T-cell (primary cell): ENCODE results near the gene MTERF1. TPM values are rescaled to one million over a fixed set of nuclear protein-coding genes. Genes with fewer than 3 reads are reported as not detected.
"Not testable (repeated sequence)": the region's sequence is repeated elsewhere in the genome, so short reads cannot be mapped to it uniquely, and the experiment has no call there.

Source experiments
- ATAC-seq, 4 experiments: fragments of 200-7000 bp in 3 of 4; fragments of 150-1000 bp in 1 of 4; cut with Tn5 transposase; replicated peaks in 1 of 4; 1 replicate in 3 of 4; 2 replicates in 1 of 4; pipeline ENCODE4 v1.10.0; 2021; ENCODE audit warnings: moderate library complexity in 3 of 4, mild to moderate bottlenecking in 2 of 4, moderate number of reproducible peaks in 1 of 4
- CTCF ChIA-PET, 2 donors: fragments of 300-600 bp; sonication (Branson Sonifier 250); formaldehyde crosslinking; loops; one replicate each; lab custom pipeline; 2022; ENCODE audit warnings: antibody characterized with exemption in 2 of 2; lab: Charles Lee
- POLR2A ChIA-PET, 2 donors: fragments of 300-600 bp; sonication (Branson Sonifier 250); formaldehyde crosslinking; loops; one replicate each; lab custom pipeline; 2022; ENCODE audit warnings: antibody characterized with exemption in 2 of 2; lab: Charles Lee
- DNase-seq, 35 experiments: peaks; one replicate each; pipeline versions ENCODE4 v3.0.0 to v3.0.0-alpha.2; 2013 to 2023
- H3K27ac ChIP-seq: one replicate; pipeline ENCODE4 v1.5.1; 2013; ENCODE audit warnings: low read length
- H3K27me3 ChIP-seq, 2 experiments: replicated peaks in 1 of 2; 1 replicate in 1 of 2; 2 replicates in 1 of 2; pipeline versions ENCODE4 v1.6.1 to v1.7.0; 2013; ENCODE audit warnings: low read length in 1 of 2, mixed read lengths in 1 of 2; ENCODE audit not compliant: control insufficient read depth in 2 of 2, insufficient read depth in 2 of 2; ENCODE audit errors: extremely low read depth in 1 of 2
- H3K36me3 ChIP-seq, 2 donors: 1 replicate in 1 of 2; 2 replicates in 1 of 2; pipeline versions ENCODE4 v1.6.1 to v1.7.0; 2013; ENCODE audit warnings: low read length in 1 of 2; ENCODE audit not compliant: control insufficient read depth in 2 of 2, insufficient read depth in 1 of 2; ENCODE audit errors: extremely low read depth in 1 of 2
- H3K4me1 ChIP-seq, 2 experiments: 1 replicate in 1 of 2; 2 replicates in 1 of 2; pipeline versions ENCODE4 v1.6.1 to v1.7.0; 2013; ENCODE audit warnings: low read length in 2 of 2, mixed read lengths in 1 of 2; ENCODE audit not compliant: insufficient read depth in 2 of 2, control insufficient read depth in 1 of 2; ENCODE audit errors: extremely low read depth in 1 of 2
- H3K4me3 ChIP-seq, 2 donors: 1 replicate in 1 of 2; 2 replicates in 1 of 2; pipeline versions ENCODE4 v1.5.1 to v1.7.0; 2013; ENCODE audit warnings: mild to moderate bottlenecking in 2 of 2, low read length in 1 of 2, moderate library complexity in 1 of 2; ENCODE audit not compliant: control insufficient read depth in 1 of 2; ENCODE audit errors: extremely low read depth in 1 of 2
- H3K9me3 ChIP-seq: 2 replicates; pipeline ENCODE4 v1.7.0; 2013
- H3K27ac Mint-ChIP-seq, 2 donors: one replicate each; pipeline ENCODE4 v1.8.0; 2020 to 2021; ENCODE audit warnings: mild to moderate bottlenecking in 2 of 2, mixed read lengths in 2 of 2
- H3K27me3 Mint-ChIP-seq, 2 donors: one replicate each; pipeline ENCODE4 v1.8.0; 2021 to 2022; ENCODE audit warnings: mixed read lengths in 2 of 2
- H3K36me3 Mint-ChIP-seq: one replicate; pipeline ENCODE4 v1.8.0; 2021; ENCODE audit warnings: mixed read lengths
- H3K4me1 Mint-ChIP-seq, 3 donors: one replicate each; pipeline ENCODE4 v1.8.0; 2020 to 2022; ENCODE audit warnings: mixed read lengths in 3 of 3, mild to moderate bottlenecking in 1 of 3
- H3K4me3 Mint-ChIP-seq, 3 donors: one replicate each; pipeline ENCODE4 v1.8.0; 2020 to 2022; ENCODE audit warnings: mild to moderate bottlenecking in 3 of 3, mixed read lengths in 3 of 3, moderate library complexity in 3 of 3
- H3K9me3 Mint-ChIP-seq, 3 donors: one replicate each; pipeline ENCODE4 v1.8.0; 2020 to 2022; ENCODE audit warnings: mixed read lengths in 3 of 3
- WGBS: methylation state at CpG from one replicate; pipeline ENCODE4 v1.1.5; 2013; ENCODE audit warnings: missing lambda C conversion rate; ENCODE audit not compliant: insufficient coverage; 5-methylcytosine and 5-hydroxymethylcytosine counted together
- total RNA-seq, 35 experiments: library from RNA in 6 of 35; stranded (reverse) in 6 of 35; fragments of 120-200 nt in 1 of 35; gene quantifications; one replicate each; pipeline versions ENCODE4 v1.2.1 to v1.2.4 and lab custom pipeline; 2013 to 2026

The MTERF1 gene
- total RNA-seq, 5 donors from 2014 or later (not counting 1 experiment from before 2014, with no cell fraction given), result 14.8 to 27.1 (median 21.9) TPM

DNA sequence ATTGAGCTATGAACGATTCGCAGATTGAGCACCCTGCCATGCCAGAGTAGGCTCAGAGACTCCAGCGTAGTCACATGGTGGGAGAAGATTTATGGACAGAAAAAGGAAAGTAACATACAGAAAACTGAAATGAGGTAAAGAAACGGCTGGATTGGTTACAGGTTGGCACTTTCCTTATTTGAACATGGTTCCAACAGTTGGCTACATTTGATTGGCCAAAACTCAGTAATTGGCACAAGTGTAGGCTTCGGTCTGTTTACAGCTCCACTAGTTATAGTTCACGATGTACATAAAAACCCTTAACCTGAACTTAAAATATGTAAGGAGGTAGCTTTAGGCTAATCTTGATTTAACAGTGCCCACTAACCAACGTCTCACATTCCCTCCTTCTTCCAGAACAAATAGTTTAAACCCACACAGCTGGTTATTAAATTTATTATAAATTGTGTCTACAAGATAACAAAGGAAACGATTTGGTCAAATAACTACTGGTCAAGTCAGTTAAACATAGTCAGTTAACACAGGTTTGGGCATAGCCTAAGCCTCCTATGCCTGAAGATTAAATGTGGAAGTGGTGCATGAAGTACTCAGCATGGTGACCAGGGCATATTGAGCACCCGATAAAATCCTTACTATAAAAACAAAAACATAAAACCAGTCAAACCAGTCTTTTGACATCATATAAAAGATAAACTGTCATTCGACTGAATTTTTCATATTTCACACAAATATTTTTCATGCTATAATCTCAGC is 17.9 kb upstream of the MTERF1 start:
- ChIA-PET POLR2A (no interaction called here), CTCF (no interaction called here)
- Histone ChIP-seq H3K27ac (no peak overlapping the region), H3K4me3 (no peak overlapping the region), H3K4me1 (no peaks in the 10 kb centered on the region), H3K27me3 (peaks cover 0 to 9% of the 10 kb centered on the region in 2 experiments), H3K9me3 (no peaks in the 10 kb centered on the region), H3K36me3 (no peaks in the 10 kb centered on the region)
- Mint-ChIP-seq H3K4me3 (no peak overlapping the region), H3K27ac (no peak overlapping the region), H3K9me3 (no peaks in the 10 kb centered on the region), H3K27me3 (peaks cover 4 to 12% of the 10 kb centered on the region in 2 donors), H3K4me1 (no peaks in the 10 kb centered on the region), H3K36me3 (no peaks in the 10 kb centered on the region)
- 91% methylated on average over 3 of the region's 10 CpGs for WGBS
- ATAC-seq, result no peak
- DNase-seq, result no peak

DNA sequence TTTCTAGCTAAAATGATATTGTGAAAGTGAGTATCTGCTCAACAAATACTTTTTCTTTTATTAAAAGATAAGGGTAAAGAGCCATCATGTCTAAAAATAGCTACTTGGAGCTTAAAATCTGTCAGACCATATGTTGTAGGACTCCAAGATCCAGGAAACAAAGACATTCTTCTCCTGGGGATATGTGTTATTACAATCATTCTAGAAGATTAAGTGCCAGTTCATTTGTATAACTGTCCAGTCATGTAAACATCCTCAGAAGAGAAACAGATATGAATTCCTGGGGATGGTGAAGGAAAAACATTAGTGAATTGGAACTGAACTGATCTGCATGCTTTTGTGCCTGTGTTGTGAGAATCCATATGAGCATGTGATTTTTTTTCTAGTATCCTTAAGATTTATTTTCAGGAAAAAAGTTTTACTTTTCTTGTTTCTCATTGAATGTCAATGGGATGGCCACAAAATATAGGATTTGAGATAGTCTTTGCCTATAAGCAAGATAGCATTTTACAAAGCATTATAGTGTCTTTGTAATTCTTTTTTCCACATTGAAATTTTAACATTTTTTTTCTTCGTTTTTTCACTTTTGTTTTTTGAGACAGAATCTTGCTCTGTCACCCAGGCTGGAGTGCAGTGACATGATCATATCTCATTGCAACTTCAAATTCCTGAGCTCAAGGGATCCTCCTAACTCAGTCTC is 14.4 kb upstream of the MTERF1 start:
- Histone ChIP-seq H3K9me3 (no peaks in the 10 kb centered on the region), H3K4me3 (no peak overlapping the region), H3K27me3 (peaks cover 0 to 4% of the 10 kb centered on the region in 2 experiments), H3K4me1 (no peaks in the 10 kb centered on the region), H3K36me3 (no peaks in the 10 kb centered on the region), H3K27ac (no peak overlapping the region)
- H3K9me3 Mint-ChIP-seq, result no peaks in the 10 kb centered on the region
- CTCF ChIA-PET, result interaction anchor here in 1 of 2 donors (0.9 kb wide), 1 partner anchor 15 kb away, joined by 3 read pairs; no protein-coding TSS in a partner anchor
- no peak overlapping the region for H3K27ac Mint-ChIP-seq
- POLR2A ChIA-PET, result no interaction called here
- H3K36me3 Mint-ChIP-seq, result no peaks in the 10 kb centered on the region
- DNase-seq (no peak), ATAC-seq (no peak)
- H3K4me3 Mint-ChIP-seq, result no peak overlapping the region
- peaks cover 13 to 23% of the 10 kb centered on the region in 2 donors for H3K27me3 Mint-ChIP-seq
- no peaks in the 10 kb centered on the region for H3K4me1 Mint-ChIP-seq
- no CpG with 5 or more reads among the region's 1 CpG for WGBS

GRCh38 chr7:91893699-91894098 is 13.2 kb upstream of the MTERF1 start:
- H3K27ac ChIP-seq, H3K27ac Mint-ChIP-seq, ATAC-seq, H3K4me1 ChIP-seq, H3K9me3 Mint-ChIP-seq, H3K36me3 ChIP-seq, H3K4me1 Mint-ChIP-seq, H3K4me3 ChIP-seq, H3K27me3 ChIP-seq, H3K9me3 ChIP-seq, DNase-seq, CTCF ChIA-PET, H3K4me3 Mint-ChIP-seq, H3K36me3 Mint-ChIP-seq, POLR2A ChIA-PET: not testable (repeated sequence)
- peaks cover 13 to 23% of the 10 kb centered on the region in 2 donors for H3K27me3 Mint-ChIP-seq
- no CpG with 5 or more reads among the region's 5 CpGs for WGBS

DNA sequence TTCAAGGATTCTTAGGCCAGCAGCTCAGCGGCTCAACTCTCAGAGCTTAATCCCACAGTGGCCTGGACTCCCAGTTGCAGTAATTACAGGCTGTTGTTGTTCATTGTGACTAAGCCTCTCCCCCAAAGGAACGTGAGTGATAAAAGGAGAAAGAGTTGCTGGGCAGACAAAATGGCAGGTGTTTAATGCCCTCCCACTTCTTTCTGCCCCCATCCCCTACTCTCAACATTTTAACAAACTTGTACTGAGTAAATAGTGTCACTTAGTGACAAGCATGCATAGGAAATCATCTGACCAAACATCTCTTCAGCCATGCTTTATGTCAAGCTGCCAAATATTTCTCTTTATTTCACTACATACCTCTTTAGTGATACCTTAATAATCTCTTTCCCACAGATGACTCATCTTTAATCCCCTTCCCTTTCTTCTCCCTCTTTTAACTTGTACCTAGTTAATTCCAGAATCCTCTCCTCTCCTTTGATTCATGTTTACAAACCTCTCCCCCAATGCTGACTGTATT is 12.4 kb upstream of the MTERF1 start:
- Mint-ChIP-seq H3K36me3 (no peaks in the 10 kb centered on the region), H3K9me3 (no peaks in the 10 kb centered on the region), H3K4me1 (no peaks in the 10 kb centered on the region), H3K27ac (no peak overlapping the region), H3K4me3 (no peak overlapping the region), H3K27me3 (peaks cover 13 to 23% of the 10 kb centered on the region in 2 donors)
- H3K9me3 ChIP-seq, result no peaks in the 10 kb centered on the region
- H3K27me3 ChIP-seq, result peaks cover 0 to 4% of the 10 kb centered on the region in 2 experiments
- ATAC-seq (no peak), DNase-seq (no peak)
- no peak overlapping the region for H3K4me3 ChIP-seq
- no peak overlapping the region for H3K27ac ChIP-seq
- H3K4me1 ChIP-seq, result no peaks in the 10 kb centered on the region
- ChIA-PET CTCF (no interaction called here), POLR2A (no interaction called here)
- no peaks in the 10 kb centered on the region for H3K36me3 ChIP-seq
- no CpG with 5 or more reads among the region's 2 CpGs for WGBS

DNA sequence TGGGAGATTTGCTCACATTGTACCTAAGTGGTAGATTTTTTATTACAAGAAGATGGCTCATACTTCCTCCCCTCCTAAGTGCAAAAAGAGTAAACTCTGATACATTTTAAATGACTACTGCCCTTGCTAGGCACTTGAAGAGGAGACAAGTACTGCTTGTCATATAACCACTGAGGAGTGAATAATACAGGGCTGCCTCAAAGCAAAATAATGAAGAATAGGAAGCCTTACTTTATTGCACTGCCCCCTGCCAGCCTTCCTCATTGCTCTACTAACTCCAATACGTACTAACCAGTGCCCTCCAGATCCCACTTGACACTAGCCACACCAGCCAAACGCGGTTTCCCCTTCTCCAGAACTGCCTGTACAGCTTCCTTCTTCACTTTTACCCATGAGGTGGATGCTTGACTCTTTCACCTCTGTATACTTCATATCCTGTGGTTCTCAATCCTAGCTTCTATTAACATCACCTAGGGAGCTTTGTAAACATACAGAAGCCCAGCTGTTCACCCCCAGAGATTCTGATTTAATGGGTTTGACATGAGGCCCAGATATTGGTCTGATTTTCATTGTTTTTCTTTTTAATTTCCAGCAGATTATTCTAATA is 11.7 kb upstream of the MTERF1 start:
- CTCF ChIA-PET, result no interaction called here
- Mint-ChIP-seq H3K36me3 (no peaks in the 10 kb centered on the region), H3K27ac (no peak overlapping the region), H3K27me3 (peaks cover 13 to 23% of the 10 kb centered on the region in 2 donors), H3K4me1 (no peaks in the 10 kb centered on the region), H3K9me3 (no peaks in the 10 kb centered on the region), H3K4me3 (no peak overlapping the region)
- Histone ChIP-seq H3K36me3 (no peaks in the 10 kb centered on the region), H3K9me3 (no peaks in the 10 kb centered on the region), H3K27me3 (peaks cover 0 to 4% of the 10 kb centered on the region in 2 experiments), H3K27ac (no peak overlapping the region), H3K4me3 (no peak overlapping the region), H3K4me1 (no peaks in the 10 kb centered on the region)
- WGBS, result 72% methylated on average over 3 of the region's 3 CpGs
- ATAC-seq, result no peak
- POLR2A ChIA-PET, result no interaction called here
- DNase-seq, result no peak

GRCh38 chr7:91888271-91889175 is 8.0 kb upstream of the MTERF1 start:
- H3K36me3 Mint-ChIP-seq, H3K4me1 Mint-ChIP-seq, H3K27ac ChIP-seq, H3K36me3 ChIP-seq, H3K4me1 ChIP-seq, H3K4me3 ChIP-seq, POLR2A ChIA-PET, H3K9me3 ChIP-seq, H3K9me3 Mint-ChIP-seq, H3K4me3 Mint-ChIP-seq, ATAC-seq, DNase-seq, H3K27ac Mint-ChIP-seq, CTCF ChIA-PET, H3K27me3 ChIP-seq: not testable (repeated sequence)
- H3K27me3 Mint-ChIP-seq, result peaks cover 10 to 11% of the 10 kb centered on the region in 2 donors
- 95% methylated on average over 44 of the region's 60 CpGs for WGBS
